Lower leg skin (tissue), 3 donors: ENCODE measurements around the gene CARD11.

Experiments
- CTCF ChIP-seq, 3 donors: fragments of 450-650 bp; IDR thresholded peaks; one replicate each; pipeline ENCODE4 v1.5.1; 2016; ENCODE audit warnings: antibody characterized with exemption in 3 of 3, mild to moderate bottlenecking in 3 of 3, moderate library complexity in 2 of 3
- POLR2A ChIP-seq, 2 donors: fragments of 450-650 bp; IDR thresholded peaks; one replicate each; pipeline ENCODE4 v1.6.1; 2016 to 2017; ENCODE audit warnings: antibody characterized with exemption in 2 of 2, mild to moderate bottlenecking in 1 of 2, moderate library complexity in 1 of 2

DNA sequence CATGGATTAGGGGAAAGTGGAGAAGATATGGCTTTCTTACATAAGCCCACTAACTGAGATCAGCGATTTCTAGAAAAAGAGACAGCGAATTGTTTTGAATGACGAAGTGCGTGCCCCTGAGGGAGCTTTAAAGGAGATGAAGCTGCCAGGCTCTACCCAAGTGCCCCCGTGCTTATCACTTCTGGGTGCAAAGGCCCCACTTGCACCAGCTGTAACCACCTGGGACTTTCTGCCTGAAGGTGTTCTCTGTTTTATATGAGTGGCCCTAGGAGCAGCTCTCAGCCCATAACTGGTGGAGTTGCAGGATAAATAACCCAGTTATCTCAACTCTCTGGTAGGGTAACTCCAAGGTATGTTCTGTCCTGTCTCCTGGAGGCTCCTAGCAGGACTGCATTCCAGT, 20.4 kb upstream of the CARD11 start:
- TF ChIP-seq CTCF (IDR thresholded peaks at IDR 0.05) (no peak), POLR2A (IDR thresholded peaks at IDR 0.05) (no peak)
